H1 (cell line): Measurements from ENCODE around the gene UCHL5. TPM values are rescaled to one million over a fixed set of nuclear protein-coding genes. Genes with fewer than 3 reads are reported as not detected.

Source experiments
- CTCF ChIA-PET: fragments of 300-600 bp; sonication (Branson Sonifier 250); formaldehyde crosslinking; loops from one replicate; lab custom pipeline; 2021; ENCODE audit not compliant: partially characterized antibody; lab: Charles Lee
- POLR2A ChIA-PET: fragments of 300-600 bp; sonication (Branson Sonifier 250); formaldehyde crosslinking; loops from one replicate; lab custom pipeline; 2021; ENCODE audit warnings: inconsistent platforms; ENCODE audit not compliant: partially characterized antibody; lab: Charles Lee
- DNase-seq, 2 experiments: peaks; one replicate each; pipeline versions ENCODE4 v3.0.0 to v3.0.0-alpha.2; 2010 to 2022; ENCODE audit warnings: low spot score in 2 of 2, low read depth in 1 of 2, mixed read lengths in 1 of 2
- FAIRE-seq: peaks from 2 replicates; lab custom pipeline; 2011; peaks lifted over from hg19 to GRCh38; lab: Jason Lieb, UNC
- H2AFZ ChIP-seq: 2 replicates; pipeline ENCODE4 v1.8.1; 2012; ENCODE audit warnings: low read length, inconsistent platforms
- H2AK5ac ChIP-seq: 2 replicates; pipeline ENCODE4 v1.6.1; 2013; ENCODE audit warnings: low read depth, low read length
- H2BK120ac ChIP-seq: replicated peaks from 2 replicates; pipeline ENCODE3; 2013; ENCODE audit warnings: low read depth, low read length, inconsistent platforms
- H2BK12ac ChIP-seq: 2 replicates; pipeline ENCODE4 v1.6.1; 2013; ENCODE audit warnings: low read depth, low read length
- H2BK15ac ChIP-seq: 2 replicates; pipeline ENCODE4 v1.6.1; 2013; ENCODE audit warnings: low read length
- H2BK20ac ChIP-seq: 2 replicates; pipeline ENCODE4 v1.6.1; 2013; ENCODE audit warnings: low read length
- H2BK5ac ChIP-seq: 2 replicates; pipeline ENCODE4 v1.6.1; 2013; ENCODE audit warnings: low read depth, low read length
- H3K14ac ChIP-seq: 2 replicates; pipeline ENCODE4 v1.6.1; 2013; ENCODE audit warnings: inconsistent platforms; ENCODE audit not compliant: insufficient read length
- H3K18ac ChIP-seq: 2 replicates; pipeline ENCODE4 v1.6.1; 2013; ENCODE audit warnings: low read length; ENCODE audit errors: extremely low read depth
- H3K23ac ChIP-seq: 2 replicates; pipeline ENCODE4 v1.6.1; 2013; ENCODE audit warnings: inconsistent platforms; ENCODE audit not compliant: insufficient read length
- H3K23me2 ChIP-seq: 2 replicates; pipeline ENCODE4 v1.6.1; 2013; ENCODE audit warnings: low read depth, low read length
- H3K27ac ChIP-seq: 2 replicates; pipeline ENCODE4 v1.6.1; 2011; ENCODE audit warnings: low read depth, low read length, inconsistent platforms
- H3K27me3 ChIP-seq, 4 experiments: replicated peaks in 1 of 4; 1 replicate in 1 of 4; 2 replicates in 3 of 4; pipeline versions ENCODE4 v1.6.1 to v1.8.1; 2011 to 2013; ENCODE audit warnings: low read length in 3 of 4, mild to moderate bottlenecking in 3 of 4, inconsistent platforms in 2 of 4, mixed read lengths in 2 of 4, moderate library complexity in 1 of 4; ENCODE audit not compliant: control insufficient read depth in 3 of 4, insufficient read depth in 3 of 4; ENCODE audit errors: extremely low read depth in 1 of 4
- H3K36me3 ChIP-seq, 4 experiments: 2 replicates each; pipeline versions ENCODE4 v1.6.1 to v1.8.1; 2011 to 2013; ENCODE audit warnings: mild to moderate bottlenecking in 4 of 4, low read length in 3 of 4, moderate library complexity in 2 of 4, control low read depth in 1 of 4, inconsistent platforms in 1 of 4; ENCODE audit not compliant: insufficient read depth in 4 of 4, control insufficient read depth in 2 of 4
- H3K4ac ChIP-seq: replicated peaks from 2 replicates; pipeline ENCODE3; 2013; ENCODE audit warnings: low read length, low read depth, mixed read lengths, inconsistent platforms; ENCODE audit not compliant: insufficient read length
- H3K4me1 ChIP-seq, 4 experiments: replicated peaks in 1 of 4; 1 replicate in 1 of 4; 2 replicates in 3 of 4; pipeline versions ENCODE4 v1.6.1 to v1.8.1; 2011 to 2013; ENCODE audit warnings: low read length in 3 of 4, inconsistent platforms in 2 of 4, mixed read lengths in 1 of 4; ENCODE audit not compliant: insufficient read depth in 4 of 4, control insufficient read depth in 3 of 4
- H3K4me2 ChIP-seq, 2 experiments: 2 replicates each; pipeline versions ENCODE4 v1.6.1 to v1.8.1; 2011 to 2013; ENCODE audit warnings: low read depth in 2 of 2, low read length in 2 of 2, control low read depth in 1 of 2, inconsistent platforms in 1 of 2, mild to moderate bottlenecking in 1 of 2; ENCODE audit not compliant: insufficient read depth in 1 of 2
- H3K4me3 ChIP-seq, 4 experiments: fragments of 200-600, 300-600 bp in 1 of 4; sonication (generic), shearing (Covaris generic), sonication (Bioruptor Twin) in 1 of 4; 2 replicates each; pipeline versions ENCODE4 v1.5.1 to v1.8.1; 2011 to 2016; ENCODE audit warnings: low read length in 4 of 4, low read depth in 3 of 4, control low read depth in 2 of 4, inconsistent platforms in 2 of 4, mild to moderate bottlenecking in 2 of 4, mixed read lengths in 1 of 4, moderate library complexity in 1 of 4; ENCODE audit not compliant: insufficient read depth in 2 of 4; ENCODE audit errors: extremely low read depth in 1 of 4
- H3K56ac ChIP-seq: replicated peaks from 2 replicates; pipeline ENCODE3; 2013; ENCODE audit warnings: low read depth, mild to moderate bottlenecking, mixed read lengths, low read length, inconsistent platforms; ENCODE audit not compliant: insufficient read length
- H3K79me1 ChIP-seq: 2 replicates; pipeline ENCODE4 v1.6.1; 2013; ENCODE audit warnings: low read depth, low read length, control low read depth
- H3K79me2 ChIP-seq, 2 experiments: 2 replicates each; pipeline versions ENCODE4 v1.6.1 to v1.8.1; 2012 to 2013; ENCODE audit warnings: low read length in 2 of 2, mild to moderate bottlenecking in 2 of 2, inconsistent platforms in 1 of 2; ENCODE audit not compliant: insufficient read depth in 2 of 2, control insufficient read depth in 1 of 2
- H3K9ac ChIP-seq, 4 experiments: replicated peaks in 1 of 4; 1 replicate in 1 of 4; 2 replicates in 3 of 4; pipeline versions ENCODE4 v1.6.1 to v1.8.1; 2011 to 2013; ENCODE audit warnings: low read depth in 3 of 4, low read length in 3 of 4, control low read depth in 2 of 4, mild to moderate bottlenecking in 2 of 4, moderate library complexity in 2 of 4, inconsistent platforms in 1 of 4; ENCODE audit errors: extremely low read depth in 1 of 4
- H3K9me3 ChIP-seq, 2 experiments: 2 replicates each; pipeline versions ENCODE4 v1.6.1 to v1.8.1; 2012 to 2013; ENCODE audit warnings: mild to moderate bottlenecking in 2 of 2, moderate library complexity in 2 of 2, control low read depth in 1 of 2, inconsistent platforms in 1 of 2, low read depth in 1 of 2, low read length in 1 of 2, mixed read lengths in 1 of 2; ENCODE audit not compliant: insufficient read depth in 2 of 2
- H4K20me1 ChIP-seq, 2 experiments: replicated peaks in 1 of 2; 2 replicates each; pipeline versions ENCODE3 to v1.8.1; 2011 to 2013; ENCODE audit warnings: inconsistent platforms in 2 of 2, low read length in 2 of 2, mild to moderate bottlenecking in 1 of 2; ENCODE audit not compliant: insufficient read depth in 2 of 2, control insufficient read depth in 1 of 2
- H4K5ac ChIP-seq: 2 replicates; pipeline ENCODE4 v1.6.1; 2013; ENCODE audit warnings: low read length, low read depth, mixed read lengths, inconsistent platforms; ENCODE audit not compliant: insufficient read length
- H4K8ac ChIP-seq: 2 replicates; pipeline ENCODE4 v1.8.0; 2013; ENCODE audit warnings: mild to moderate bottlenecking, moderate library complexity, low read length, inconsistent platforms; ENCODE audit not compliant: insufficient read depth; ENCODE audit errors: extremely low read depth
- H4K91ac ChIP-seq: replicated peaks from 2 replicates; pipeline ENCODE3; 2013; ENCODE audit warnings: low read length, mixed read lengths, inconsistent platforms; ENCODE audit not compliant: insufficient read length
- CTCF ChIP-seq, 3 experiments: IDR thresholded peaks; 1 replicate in 2 of 3; 2 replicates in 1 of 3; pipeline versions ENCODE4 v1.5.1 to v1.6.1; 2011; ENCODE audit warnings: low read length in 3 of 3, mild to moderate bottlenecking in 3 of 3, inconsistent platforms in 2 of 3, low read depth in 1 of 3, moderate library complexity in 1 of 3; ENCODE audit not compliant: insufficient read depth in 1 of 3; ENCODE audit errors: control extremely low read depth in 1 of 3
- EZH2 ChIP-seq: fragments of 200-600 bp; sonication (generic); IDR thresholded peaks from 2 replicates; pipeline ENCODE4 v1.7.1; 2012; ENCODE audit warnings: low read depth, mild to moderate bottlenecking, moderate library complexity, low read length, inconsistent platforms; ENCODE audit not compliant: severe bottlenecking
- HDAC2 ChIP-seq, 2 experiments: fragments of 300-600 bp in 1 of 2; sonication (generic) in 1 of 2; IDR thresholded peaks; 2 replicates each; pipeline ENCODE4 v1.6.1; 2011 to 2012; ENCODE audit warnings: low read depth in 2 of 2, low read length in 2 of 2, mild to moderate bottlenecking in 2 of 2, moderate library complexity in 2 of 2, borderline replicate concordance in 1 of 2, inconsistent platforms in 1 of 2
- NRF1 ChIP-seq: IDR thresholded peaks from 2 replicates; pipeline ENCODE4 v1.6.1; 2011; ENCODE audit warnings: mild to moderate bottlenecking, low read depth, low read length, improper control_type of control experiment
- SUZ12 ChIP-seq: fragments of 200-600 bp; sonication (generic); IDR thresholded peaks from 2 replicates; pipeline ENCODE4 v1.6.1; 2012; ENCODE audit warnings: mild to moderate bottlenecking, inconsistent platforms, low read length, moderate library complexity, mixed read lengths
- WGBS, 2 experiments: shearing (Covaris generic) in 1 of 2; methylation state at CpG; one replicate each; pipeline versions ENCODE4 v1.1.6 to v1.1.7; 2013 to 2015; ENCODE audit warnings: low lambda C conversion rate in 2 of 2, mixed read lengths in 2 of 2, inconsistent platforms in 1 of 2, low coverage in 1 of 2, missing lambda C conversion rate in 1 of 2; ENCODE audit not compliant: insufficient replicate concordance in 2 of 2, insufficient coverage in 1 of 2, insufficient read length in 1 of 2; ENCODE audit errors: extremely low coverage in 1 of 2, missing lambda C conversion rate in 1 of 2; 5-methylcytosine and 5-hydroxymethylcytosine counted together
- polyA plus RNA-seq, 7 experiments: library from polyadenylated mRNA; depleted of rRNA in 3 of 7; stranded (reverse) in 5 of 7; unstranded in 2 of 7; fragments of >200 nt in 5 of 7; fragments of 200-250 nt in 2 of 7; gene quantifications; 1 replicate in 5 of 7; 2 replicates in 1 of 7; 4 replicates in 1 of 7; pipeline versions ENCODE4 v1.2.1 to v1.2.3, GENCODE V29; 2011 to 2013; ENCODE audit warnings: missing spikeins in 2 of 7, mixed read lengths in 2 of 7
- total RNA-seq: library from RNA; stranded (reverse); fragmentation: NEBNext Ultra II Directional; extraction: Animal tissue kit (Norgen Biotek cat#: 25700); gene quantifications from 2 replicates; pipeline ENCODE4 v1.2.1, GENCODE V29; 2021

The UCHL5 gene
- total and polyA plus RNA-seq, 2 of the 8 experiments (the other 6 are each of a cell fraction or from before 2014, with no cell fraction given), result 12.0 to 40.0 TPM

- H3K36me3 ChIP-seq, result peaks cover 0 to 18% (median 5%) of the 10 kb centered on the region in 4 experiments; a peak in 4 of 8 replicates
- no peak overlapping the region for H3K4me2 ChIP-seq
- no peak overlapping the region for H3K56ac ChIP-seq
- H3K18ac ChIP-seq, result no peak overlapping the region
- H2BK20ac ChIP-seq, result no peak overlapping the region
- no peaks in the 10 kb centered on the region for H4K20me1 ChIP-seq
- H3K4me1 ChIP-seq, result no peaks in the 10 kb centered on the region; a peak in 1 of 7 replicates
- H2BK5ac ChIP-seq, result no peak overlapping the region
- H4K91ac ChIP-seq, result no peak overlapping the region
- no peak overlapping the region for H2AFZ ChIP-seq
- no peak overlapping the region for H2BK12ac ChIP-seq
- TF ChIP-seq SUZ12 (no peak), CTCF (IDR thresholded peaks at IDR 0.05; ENCODE audit: control extremely low read depth in 1 of 3, insufficient read depth in 1 of 3, low read depth in 1 of 3, low read length in 3 of 3) (no peak), HDAC2 (IDR thresholded peaks at IDR 0.05; ENCODE audit: borderline replicate concordance in 1 of 2, low read depth in 2 of 2, low read length in 2 of 2) (no peak), EZH2 (no peak), NRF1 (no peak)
- TF ChIP-seq, all 59 proteins: peak for 0
- Histone ChIP-seq H3K4ac (no peak overlapping the region), H3K9ac (no peak overlapping the region), H4K8ac (no peak overlapping the region), H3K9me3 (no peaks in the 10 kb centered on the region), H3K27me3 (no peaks in the 10 kb centered on the region), H3K23me2 (no peaks in the 10 kb centered on the region; the same call in 1 of the 2 replicates), H3K23ac (no peak overlapping the region), H3K4me3 (no peak overlapping the region), H4K5ac (no peak overlapping the region), H2BK15ac (no peak overlapping the region), H3K27ac (0 out of 2 replicates have a peak overlapping the region, but pooled peaks have one; percentile 9), H2BK120ac (no peak overlapping the region), H3K79me2 (peaks cover 0 to 9% of the 10 kb centered on the region in 2 experiments; a peak in 2 of 4 replicates), H2AK5ac (no peak overlapping the region), H3K79me1 (no peaks in the 10 kb centered on the region), H3K14ac (no peak overlapping the region)
- FAIRE-seq (no peak), DNase-seq (no peak)
- CTCF ChIA-PET, result interaction anchor here (0.9 kb wide), 1 partner anchor 10 kb away, joined by 3 read pairs; no protein-coding TSS in a partner anchor
- 87% methylated on average over 1 of the region's 1 CpG; no CpG with 5 or more reads in 1 of the 2 experiments for WGBS, 2 experiments
- POLR2A ChIA-PET, result interaction anchor here (0.9 kb wide), 1 partner anchor 15 kb away, joined by 3 read pairs; no protein-coding TSS in a partner anchor
Observed at GRCh38 chr1:193042766-193043691, 16.1 kb downstream of the UCHL5 start.
